GM13976 (cell line): ENCODE results near the gene HAPLN3.

Experiments
- DNase-seq: peaks from one replicate; pipeline ENCODE4 v3.0.0; 2012; ENCODE audit warnings: low spot score
- CTCF ChIP-seq: IDR thresholded peaks from 2 replicates; pipeline ENCODE4 v1.5.1; 2012; ENCODE audit warnings: borderline replicate concordance, mild to moderate bottlenecking; ENCODE audit not compliant: insufficient read depth; ENCODE audit errors: extremely low read depth, missing control alignments, control extremely low read depth
- in situ Hi-C: fragments of 300-500 bp; cut with MboI; formaldehyde crosslinking; loops from one replicate; pipeline ENCODE4 v1.12.0; 2022; ENCODE audit warnings: low sequenced_read_pairs, mixed read lengths, inconsistent platforms; ENCODE audit not compliant: unreplicated experiment

HAPLN3 gene

GRCh38 chr15:88839146-88839545 is 56.2 kb downstream of the HAPLN3 start:
- no peak for DNase-seq
- TF ChIP-seq CTCF, result no peak
- in situ Hi-C loops, result no loop called here

GRCh38 chr15:88838667-88839066 is 56.7 kb downstream of the HAPLN3 start:
- TF ChIP-seq CTCF, result no peak
- in situ Hi-C loops, result no loop called here
- DNase-seq, result no peak

GRCh38 chr15:88835646-88836045 is 59.7 kb downstream of the HAPLN3 start:
- DNase-seq, result no peak
- in situ Hi-C loops, result no loop called here
- TF ChIP-seq CTCF, result no peak

GRCh38 chr15:88835119-88835518 is 60.2 kb downstream of the HAPLN3 start:
- no peak for DNase-seq
- no peak for TF ChIP-seq CTCF
- in situ Hi-C loops, result no loop called here

GRCh38 chr15:88834211-88834812 is 61.0 kb downstream of the HAPLN3 start:
- in situ Hi-C loops, result no loop called here
- DNase-seq, result peak; percentile 50
- TF ChIP-seq CTCF, result no peak

GRCh38 chr15:88833731-88834100 is 61.6 kb downstream of the HAPLN3 start:
- TF ChIP-seq CTCF, result no peak
- in situ Hi-C loops, result no loop called here
- no peak for DNase-seq
